HG02973 (cell line): ENCODE results near the gene TELO2.

Source experiments
- ATAC-seq: cut with Tn5 transposase; IDR thresholded peaks from one replicate; pipeline ENCODE4 v1.9.1; 2021; ENCODE audit warnings: moderate library complexity; ENCODE audit not compliant: unreplicated experiment

The TELO2 gene

GRCh38 chr16:1511662-1512569, 18.8 kb downstream of the TELO2 start:
- ATAC-seq = no peak

GRCh38 chr16:1512774-1513173, 19.6 kb downstream of the TELO2 start:
- no peak for ATAC-seq

DNA sequence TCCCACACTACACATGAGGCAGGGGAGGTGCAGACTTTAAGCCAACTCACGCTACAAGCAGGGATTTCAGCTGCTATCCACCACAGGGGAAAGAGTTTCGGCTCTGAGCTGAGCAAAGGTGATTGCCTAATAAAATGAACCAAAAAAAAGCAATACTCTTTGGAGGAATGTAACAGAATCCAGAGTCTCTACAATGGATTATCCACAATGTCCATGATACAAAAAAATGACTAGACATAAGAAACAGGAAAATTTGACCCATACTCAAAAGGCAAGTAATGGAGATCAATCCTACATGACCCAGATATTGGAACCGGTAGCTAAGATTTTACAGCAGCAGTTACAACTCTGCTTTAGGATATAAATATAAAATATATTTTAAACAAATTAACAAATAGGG, 21.3 kb downstream of the TELO2 start:
- ATAC-seq = no peak

GRCh38 chr16:1518626-1519135, 25.5 kb downstream of the TELO2 start:
- no peak for ATAC-seq

- no peak for ATAC-seq
These were observed 26.7 kb downstream of the TELO2 start for GRCh38 chr16:1519831-1520230.

DNA sequence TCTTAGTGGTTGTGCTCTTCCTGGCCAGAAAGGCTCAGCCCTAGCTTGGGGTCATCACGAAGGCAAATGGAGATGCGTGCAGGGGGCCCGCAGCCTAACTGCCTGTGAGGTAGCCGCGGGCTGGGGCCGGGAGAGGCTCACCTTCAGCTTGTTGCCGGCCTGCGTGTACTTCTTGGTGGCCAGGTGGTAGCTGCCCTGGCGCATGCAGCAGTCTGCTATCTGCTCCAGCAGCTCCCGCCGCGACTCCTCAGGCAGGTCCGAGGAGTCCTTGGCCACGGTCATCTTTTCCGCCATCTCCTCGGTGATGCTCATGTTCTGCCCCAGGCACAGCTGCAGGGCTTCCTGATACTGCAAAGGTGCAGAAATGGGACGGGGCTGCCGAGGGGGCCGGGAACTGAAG, 27.3 kb downstream of the TELO2 start:
- ATAC-seq = no peak

- ATAC-seq = no peak
These were observed 30.6 kb downstream of the TELO2 start for GRCh38 chr16:1523581-1524245.

DNA sequence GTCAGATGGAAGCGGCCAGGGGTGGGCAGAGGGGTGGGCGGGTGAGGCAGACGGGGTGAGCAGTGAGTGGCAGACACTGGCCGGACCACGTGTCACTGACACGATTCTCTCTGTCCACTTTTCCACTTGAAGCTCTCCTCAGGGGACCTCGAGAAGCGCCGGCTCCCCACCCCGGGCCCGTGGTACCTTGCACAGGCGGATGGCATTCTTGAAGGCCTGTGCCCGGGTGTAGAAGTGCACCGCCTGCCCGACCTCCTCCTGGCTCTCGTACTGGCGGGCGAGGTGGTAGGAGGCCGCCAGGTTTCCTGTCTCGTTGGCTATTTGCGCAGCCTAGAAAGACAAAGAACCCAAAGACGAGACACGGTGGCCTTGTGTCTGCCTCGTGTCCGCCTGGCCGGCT, 31.2 kb downstream of the TELO2 start:
- no peak for ATAC-seq

DNA sequence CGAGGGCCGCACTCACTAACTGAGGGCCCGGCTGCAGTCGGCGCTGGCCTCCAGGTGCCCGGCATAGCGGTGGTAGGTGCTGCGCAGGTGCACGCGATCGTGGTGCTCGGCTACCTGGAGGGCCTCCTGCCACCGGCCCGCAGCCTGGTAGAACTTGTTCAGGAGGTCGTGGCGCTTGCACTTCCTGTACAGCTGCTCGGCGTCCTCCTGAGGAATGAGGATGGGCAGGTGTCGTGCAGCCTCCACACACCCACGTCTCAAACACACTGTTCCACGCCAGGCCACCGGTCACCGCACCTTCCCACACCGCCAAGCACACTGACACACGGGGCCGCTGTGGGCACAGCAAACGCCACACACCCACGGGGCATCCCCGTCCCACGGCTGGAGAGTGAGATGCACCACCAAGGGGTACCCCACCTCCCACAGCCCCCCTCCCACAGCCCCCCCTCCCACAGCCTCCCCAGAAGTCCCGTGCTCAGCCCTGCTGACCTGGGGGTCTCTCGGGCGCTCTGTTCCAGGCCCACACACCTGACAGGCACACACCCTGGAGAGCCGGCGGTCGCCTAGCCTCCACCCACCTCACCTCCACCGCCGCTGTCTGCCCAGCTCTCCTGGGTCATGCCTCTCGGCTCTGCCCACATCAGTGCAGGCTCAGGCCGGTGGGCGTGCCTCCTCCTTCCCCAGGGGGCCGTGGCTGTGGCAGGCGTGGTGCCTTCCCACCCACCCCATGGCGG, 32.9 kb downstream of the TELO2 start:
- ATAC-seq = no peak

DNA sequence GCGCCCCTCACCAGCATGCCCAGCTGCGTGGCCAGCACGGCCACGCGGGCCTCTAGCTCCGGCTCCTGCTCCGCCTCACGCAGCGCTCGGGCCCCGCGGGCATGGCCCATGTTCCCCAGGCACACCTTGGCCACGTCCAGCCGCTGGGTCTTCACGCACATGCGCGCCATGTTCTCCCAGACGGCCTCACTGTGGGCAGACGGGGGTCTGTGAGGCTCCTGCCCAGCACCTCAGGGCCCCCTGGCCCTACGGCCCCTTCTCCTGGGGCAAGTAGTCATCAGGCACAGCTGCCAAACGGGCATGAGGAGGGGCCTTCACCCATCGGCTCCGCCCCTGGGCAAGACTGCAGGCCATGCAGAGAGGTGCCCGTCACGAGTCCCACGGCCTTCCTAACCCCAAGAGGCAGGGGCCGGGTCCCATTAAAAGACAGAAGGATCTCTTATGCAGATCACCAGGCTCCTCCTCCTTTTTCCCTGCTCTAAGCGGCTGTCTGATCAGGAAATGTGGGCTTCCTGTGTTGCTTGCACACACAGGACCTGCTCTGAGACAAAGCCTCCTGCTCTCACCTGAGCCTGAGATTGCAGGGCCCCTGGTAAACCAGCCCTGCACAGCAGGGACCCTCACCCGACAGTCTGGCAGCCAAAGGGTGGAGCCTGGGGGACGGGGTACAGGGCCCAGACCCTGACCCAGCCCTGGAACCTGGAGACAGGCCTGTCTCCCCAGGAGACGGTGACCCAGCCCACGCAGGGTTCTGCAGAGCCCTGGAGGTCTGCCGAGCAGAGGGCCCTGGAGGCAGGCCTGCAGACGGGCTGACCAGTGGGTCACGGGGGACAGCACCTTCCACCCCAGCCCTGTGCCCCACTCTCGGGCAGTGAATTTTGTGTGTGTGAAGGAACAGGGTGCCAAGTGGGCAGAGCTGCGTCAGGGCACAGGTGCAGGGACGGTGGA, 33.7 kb downstream of the TELO2 start:
- no peak for ATAC-seq

DNA sequence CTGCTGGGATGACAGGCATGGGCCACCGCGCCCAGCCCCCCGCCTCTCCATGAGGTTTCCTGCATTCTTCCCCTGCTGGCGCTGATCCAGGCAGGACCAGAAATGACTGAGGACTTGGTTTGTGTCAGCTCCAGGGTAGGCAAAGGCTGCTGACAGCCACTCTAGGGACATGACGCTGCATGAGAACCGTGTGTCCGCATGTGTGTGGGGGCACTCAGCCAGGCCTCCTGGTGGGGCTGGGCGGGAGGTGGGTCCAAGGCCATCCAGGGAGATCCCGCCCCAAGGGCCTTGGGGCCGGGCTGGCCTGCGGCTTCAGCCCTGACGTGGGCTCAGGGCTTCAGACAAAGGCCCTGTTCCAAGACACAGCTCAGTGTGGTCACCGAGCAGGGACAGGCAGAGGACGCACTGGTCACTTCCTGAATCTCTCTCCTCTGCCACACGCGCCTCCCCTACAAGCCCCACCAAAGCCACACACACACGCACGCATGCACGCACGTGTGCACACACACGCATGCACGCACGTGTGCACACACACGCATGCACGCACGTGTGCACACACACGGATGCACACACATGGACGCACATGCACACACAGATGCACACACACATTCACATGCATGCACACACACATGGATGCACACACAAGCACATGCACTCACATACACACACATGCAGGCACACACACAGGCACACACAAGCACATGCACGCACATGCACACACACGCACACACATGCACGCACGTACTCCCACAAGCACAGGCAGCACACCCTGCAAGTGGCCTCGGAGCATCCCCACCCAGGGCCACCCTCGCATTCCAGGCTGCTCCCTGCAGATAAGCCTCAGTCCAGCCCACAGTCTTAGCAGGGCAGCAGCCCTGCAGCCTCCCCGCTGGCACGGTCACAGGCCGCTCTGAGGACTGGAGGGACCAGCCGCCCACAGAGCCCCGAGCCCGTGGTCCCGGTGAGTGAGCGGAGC, 35.0 kb downstream of the TELO2 start:
- no peak for ATAC-seq

GRCh38 chr16:1528921-1529537, 35.9 kb downstream of the TELO2 start:
- ATAC-seq = no peak

- ATAC-seq = no peak
These were observed 37.3 kb downstream of the TELO2 start for GRCh38 chr16:1530349-1530882.

DNA sequence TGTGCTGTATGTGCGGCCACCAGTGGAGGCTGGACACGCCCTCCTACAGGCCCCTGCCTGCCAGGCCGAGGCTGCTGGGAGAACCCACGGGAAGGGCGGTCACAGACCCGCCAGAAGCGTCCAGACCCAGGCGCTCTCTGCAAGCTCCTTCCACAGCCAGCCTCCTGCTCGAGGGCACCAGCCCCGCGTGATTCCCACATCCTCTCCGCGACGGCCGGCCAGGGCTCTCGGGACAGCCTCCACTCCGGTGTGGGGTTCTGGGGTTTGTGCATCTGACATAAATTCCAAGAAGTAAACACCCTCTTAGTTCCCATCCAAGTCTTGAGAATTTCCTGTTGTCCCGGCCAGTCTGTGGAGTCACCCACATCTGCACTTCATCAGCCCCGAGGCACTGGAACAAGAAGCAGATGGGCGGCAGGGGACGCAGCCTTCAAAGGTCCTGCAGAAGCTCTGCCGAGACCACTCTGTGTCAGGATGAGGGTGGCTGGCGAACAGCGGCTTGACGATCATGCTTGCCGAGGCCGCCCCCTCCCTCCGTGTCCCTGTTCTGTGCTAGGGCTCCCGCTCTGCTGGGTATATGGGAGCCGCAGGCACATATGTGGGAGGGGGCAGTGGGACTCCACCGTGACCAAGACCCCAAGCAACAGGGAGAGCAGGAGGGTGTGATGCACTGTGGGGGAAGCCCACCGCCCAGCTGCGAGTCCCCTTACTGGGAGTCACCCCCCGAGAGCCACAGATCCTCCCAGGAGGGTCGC, 37.9 kb downstream of the TELO2 start:
- ATAC-seq = no peak

DNA sequence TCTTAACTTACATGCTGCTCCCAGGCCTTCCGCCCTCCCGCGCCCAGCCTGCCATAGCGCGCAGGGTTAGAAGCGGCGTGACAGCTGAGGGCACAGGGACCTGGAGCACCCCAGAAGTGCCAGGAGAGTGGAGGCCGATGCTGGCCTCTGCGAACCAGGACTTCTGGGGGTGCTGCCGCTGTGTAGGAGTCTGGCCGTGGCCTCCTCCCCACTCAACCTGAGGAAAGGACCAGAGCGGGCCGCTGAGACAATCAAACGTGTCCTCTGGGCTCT, 38.4 kb downstream of the TELO2 start:
- ATAC-seq = no peak

DNA sequence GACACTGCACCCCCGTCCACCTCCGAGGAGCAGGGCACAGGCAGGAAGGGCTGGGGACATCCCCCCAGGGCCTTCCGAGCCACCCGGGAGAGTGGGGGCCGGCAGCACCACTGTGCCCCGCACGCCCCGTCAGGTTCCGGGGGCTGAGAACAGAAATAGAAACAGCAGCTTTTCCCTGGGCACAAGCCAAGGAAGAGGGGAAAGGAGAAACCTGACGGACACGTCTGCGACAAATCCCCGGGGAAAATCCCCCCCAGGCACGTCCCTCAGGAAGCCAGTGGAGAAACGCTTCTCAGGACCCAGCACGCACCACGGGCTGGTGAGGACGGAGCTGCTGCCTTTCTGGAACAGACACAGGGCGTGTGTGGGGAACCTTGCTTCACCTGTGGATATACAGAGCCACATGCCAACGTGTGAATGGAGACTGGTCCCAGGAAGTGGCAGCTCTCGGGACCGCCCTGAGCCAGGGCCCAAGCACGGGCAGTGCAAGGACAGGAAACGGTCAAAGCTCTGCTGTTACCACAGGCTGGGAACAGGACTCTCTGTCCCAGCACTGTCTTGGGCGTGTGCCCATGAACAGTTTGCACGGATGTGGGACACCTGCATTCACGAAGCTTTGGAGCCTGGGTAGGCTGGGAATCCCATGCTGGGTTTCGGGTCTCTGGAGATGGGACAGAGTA, 39.1 kb downstream of the TELO2 start:
- ATAC-seq = no peak

DNA sequence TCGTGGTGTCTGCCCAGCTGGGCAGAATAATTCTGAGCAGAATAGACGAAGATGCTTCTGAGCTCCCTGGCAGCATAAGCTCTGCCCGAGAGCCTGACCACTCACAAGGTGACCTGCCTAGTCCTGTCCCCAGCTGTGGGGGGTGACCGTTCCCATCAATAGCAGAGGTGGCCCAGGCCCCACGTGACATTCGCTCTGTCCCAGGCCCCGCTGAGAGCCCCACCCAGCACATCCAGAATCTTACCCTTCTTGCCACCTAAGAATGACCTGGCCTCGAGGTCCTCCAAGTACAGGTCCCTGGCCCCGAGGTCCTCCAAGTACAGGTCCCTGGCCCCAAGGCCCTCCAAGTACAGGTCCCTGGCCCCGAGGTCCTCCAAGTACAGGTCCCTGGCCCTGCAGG, 39.6 kb downstream of the TELO2 start:
- ATAC-seq = no peak
